MM.1S (cell line): ENCODE measurements around the gene ZNF436.

Experiments used
- EZH2 ChIP-seq: fragments of 300-600 bp; sonication (generic); optimal IDR thresholded peaks from 2 replicates; pipeline ENCODE3; 2017; ENCODE audit warnings: low read depth, mild to moderate bottlenecking, antibody characterized with exemption, low read length, mixed read lengths
- EZH2phosphoT487 ChIP-seq: fragments of 300-600 bp; sonication (generic); IDR thresholded peaks from 2 replicates; pipeline ENCODE4 v1.6.1; 2018; ENCODE audit warnings: antibody characterized with exemption, low read length
- TF ChIP-seq, protein P1 (sequence below): fragments of 300-600 bp; sonication (generic); IDR thresholded peaks from 2 replicates; pipeline ENCODE4 v1.5.1; 2016; ENCODE audit warnings: antibody characterized with exemption, low read length, mixed read lengths

DNA sequence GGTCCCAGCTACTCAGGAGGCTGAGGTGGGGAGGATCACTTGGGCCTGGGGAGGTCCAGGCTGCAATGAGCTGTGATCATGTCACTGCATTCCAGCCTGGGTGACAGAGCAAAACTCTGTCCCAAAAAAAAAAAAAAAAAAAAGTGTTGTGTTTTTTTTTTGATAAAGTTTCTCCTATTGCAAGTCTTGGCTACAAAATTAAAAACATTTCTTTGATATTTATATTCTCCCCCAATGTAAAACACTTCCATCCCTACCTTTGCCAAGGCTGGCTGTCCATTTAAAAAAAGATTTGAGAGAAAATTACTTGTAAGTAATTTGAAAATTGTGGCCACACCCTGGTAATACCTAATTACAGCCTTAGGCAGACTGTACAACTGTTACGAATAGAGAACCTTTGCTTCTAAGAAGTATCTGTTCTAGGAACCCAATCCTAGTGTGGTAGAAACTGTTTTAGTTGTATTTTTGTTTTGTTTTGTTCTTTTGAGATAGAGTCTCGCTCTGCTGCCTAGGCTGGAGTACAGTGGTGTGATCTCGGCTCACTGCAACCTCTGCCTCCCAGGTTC, 11.2 kb downstream of the ZNF436 start:
- TF ChIP-seq, protein P1, sequence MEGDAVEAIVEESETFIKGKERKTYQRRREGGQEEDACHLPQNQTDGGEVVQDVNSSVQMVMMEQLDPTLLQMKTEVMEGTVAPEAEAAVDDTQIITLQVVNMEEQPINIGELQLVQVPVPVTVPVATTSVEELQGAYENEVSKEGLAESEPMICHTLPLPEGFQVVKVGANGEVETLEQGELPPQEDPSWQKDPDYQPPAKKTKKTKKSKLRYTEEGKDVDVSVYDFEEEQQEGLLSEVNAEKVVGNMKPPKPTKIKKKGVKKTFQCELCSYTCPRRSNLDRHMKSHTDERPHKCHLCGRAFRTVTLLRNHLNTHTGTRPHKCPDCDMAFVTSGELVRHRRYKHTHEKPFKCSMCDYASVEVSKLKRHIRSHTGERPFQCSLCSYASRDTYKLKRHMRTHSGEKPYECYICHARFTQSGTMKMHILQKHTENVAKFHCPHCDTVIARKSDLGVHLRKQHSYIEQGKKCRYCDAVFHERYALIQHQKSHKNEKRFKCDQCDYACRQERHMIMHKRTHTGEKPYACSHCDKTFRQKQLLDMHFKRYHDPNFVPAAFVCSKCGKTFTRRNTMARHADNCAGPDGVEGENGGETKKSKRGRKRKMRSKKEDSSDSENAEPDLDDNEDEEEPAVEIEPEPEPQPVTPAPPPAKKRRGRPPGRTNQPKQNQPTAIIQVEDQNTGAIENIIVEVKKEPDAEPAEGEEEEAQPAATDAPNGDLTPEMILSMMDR, result no peak
- TF ChIP-seq EZH2phosphoT487 (no peak), EZH2 (no peak)
